IMR-90 (cell line): ENCODE results near the gene KPNA1. TPM values are rescaled to one million over a fixed set of nuclear protein-coding genes. Genes with fewer than 3 reads are reported as not detected.

Experiments
- ATAC-seq: fragments of 200-7000 bp; cut with Tn5 transposase; 2 replicates; pipeline ENCODE4 v1.9.1; 2020; ENCODE audit warnings: low read depth, mild to moderate bottlenecking, moderate library complexity
- BruUV-seq: library from RNA; stranded (reverse); fragments of 400-500 nt; replicated peaks from 2 replicates; lab custom pipeline; 2021; lab: Mats Ljungman, UMichigan
- CTCF ChIA-PET: fragments of 300-600 bp; formaldehyde crosslinking; extraction: SDS; loops from one replicate; lab custom pipeline; 2021; ENCODE audit warnings: antibody characterized with exemption; lab: Yijun Ruan, JAX
- POLR2A ChIA-PET: fragments of 300-600 bp; sonication (Branson Sonifier 250); formaldehyde crosslinking; loops from one replicate; lab custom pipeline; 2022; ENCODE audit warnings: antibody characterized with exemption; ENCODE audit not compliant: unreplicated experiment; lab: Charles Lee
- DNase-seq: peaks from one replicate; pipeline ENCODE4 v3.0.0; 2013
- H2AFZ ChIP-seq: replicated peaks from 2 replicates; pipeline ENCODE3; 2013; ENCODE audit warnings: low read length, mild to moderate bottlenecking; ENCODE audit not compliant: poor library complexity
- H2AK5ac ChIP-seq: 2 replicates; pipeline ENCODE4 v1.6.1; 2013; ENCODE audit warnings: low read depth, low read length, inconsistent platforms
- H2AK9ac ChIP-seq: replicated peaks from 2 replicates; pipeline ENCODE3; 2013; ENCODE audit warnings: mild to moderate bottlenecking, low read depth, low read length, moderate library complexity; ENCODE audit not compliant: poor library complexity
- H2BK120ac ChIP-seq: 2 replicates; pipeline ENCODE4 v1.6.1; 2013; ENCODE audit warnings: low read depth, low read length, inconsistent platforms
- H2BK15ac ChIP-seq: 3 replicates; pipeline ENCODE4 v1.6.1; 2013; ENCODE audit warnings: low read depth, low read length, inconsistent platforms
- H2BK20ac ChIP-seq: 2 replicates; pipeline ENCODE4 v1.6.1; 2013; ENCODE audit warnings: low read depth, mild to moderate bottlenecking, inconsistent platforms, low read length, moderate library complexity
- H2BK5ac ChIP-seq: 2 replicates; pipeline ENCODE4 v1.6.1; 2013; ENCODE audit warnings: mild to moderate bottlenecking, low read depth, low read length, inconsistent platforms; ENCODE audit not compliant: poor library complexity, severe bottlenecking
- H3K14ac ChIP-seq: replicated peaks from 2 replicates; pipeline ENCODE4 v1.6.1; 2013; ENCODE audit warnings: low read depth, low read length, inconsistent platforms
- H3K18ac ChIP-seq: 2 replicates; pipeline ENCODE4 v1.6.1; 2013; ENCODE audit warnings: low read depth, low read length, control low read depth
- H3K23ac ChIP-seq: 2 replicates; pipeline ENCODE4 v1.6.1; 2013; ENCODE audit warnings: low read depth, low read length, inconsistent platforms
- H3K27ac ChIP-seq: 2 replicates; pipeline ENCODE4 v1.5.1; 2013; ENCODE audit warnings: mild to moderate bottlenecking, control low read depth, low read length; ENCODE audit not compliant: insufficient read depth
- H3K27me3 ChIP-seq: 2 replicates; pipeline ENCODE4 v1.6.1; 2013; ENCODE audit warnings: low read length; ENCODE audit not compliant: control insufficient read depth, insufficient read depth
- H3K36me3 ChIP-seq: 2 replicates; pipeline ENCODE4 v1.6.1; 2013; ENCODE audit warnings: low read length, mixed read lengths; ENCODE audit not compliant: control insufficient read depth, insufficient read depth
- H3K4ac ChIP-seq: 2 replicates; pipeline ENCODE4 v1.6.1; 2013; ENCODE audit warnings: low read depth, low read length, inconsistent platforms
- H3K4me1 ChIP-seq: 2 replicates; pipeline ENCODE4 v1.6.1; 2013; ENCODE audit warnings: low read length, mixed read lengths; ENCODE audit not compliant: control insufficient read depth, insufficient read depth
- H3K4me2 ChIP-seq: 2 replicates; pipeline ENCODE4 v1.6.1; 2013; ENCODE audit warnings: low read depth, mild to moderate bottlenecking, control low read depth, low read length, moderate library complexity
- H3K4me3 ChIP-seq: 2 replicates; pipeline ENCODE4 v1.5.1; 2013; ENCODE audit warnings: low read depth, mild to moderate bottlenecking, control low read depth, low read length, moderate library complexity; ENCODE audit not compliant: insufficient read depth
- H3K56ac ChIP-seq: 2 replicates; pipeline ENCODE4 v1.6.1; 2013; ENCODE audit warnings: low read length, inconsistent platforms; ENCODE audit not compliant: insufficient read depth; ENCODE audit errors: extremely low read depth
- H3K79me1 ChIP-seq, 2 experiments: 2 replicates each; pipeline ENCODE4 v1.6.1; 2013; ENCODE audit warnings: low read length in 2 of 2, inconsistent platforms in 1 of 2, low read depth in 1 of 2
- H3K9ac ChIP-seq: 2 replicates; pipeline ENCODE4 v1.6.1; 2013; ENCODE audit warnings: low read depth, low read length, control low read depth
- H3K9me1 ChIP-seq: 2 replicates; pipeline ENCODE4 v1.6.1; 2013; ENCODE audit warnings: low read length, inconsistent platforms; ENCODE audit not compliant: insufficient read depth
- H3K9me3 ChIP-seq: 2 replicates; pipeline ENCODE4 v1.6.1; 2013; ENCODE audit warnings: low read length; ENCODE audit not compliant: control insufficient read depth, insufficient read depth
- H4K20me1 ChIP-seq: 2 replicates; pipeline ENCODE4 v1.6.1; 2013; ENCODE audit warnings: low read length, inconsistent platforms; ENCODE audit not compliant: insufficient read depth
- H4K5ac ChIP-seq: 2 replicates; pipeline ENCODE4 v1.6.1; 2013; ENCODE audit warnings: mild to moderate bottlenecking, low read depth, low read length, control low read depth
- H4K8ac ChIP-seq, 2 experiments: 2 replicates each; pipeline ENCODE4 v1.6.1; 2013; ENCODE audit warnings: low read depth in 2 of 2, low read length in 2 of 2, control low read depth in 1 of 2, inconsistent platforms in 1 of 2
- H4K91ac ChIP-seq: 2 replicates; pipeline ENCODE4 v1.6.1; 2013; ENCODE audit warnings: low read depth, low read length, inconsistent platforms; ENCODE audit not compliant: insufficient read depth
- BHLHE40 ChIP-seq: fragments of 150-350 bp; IDR thresholded peaks from 2 replicates; pipeline ENCODE4 v1.6.1; 2016; ENCODE audit warnings: mild to moderate bottlenecking, low read depth, low read length
- CEBPB ChIP-seq: IDR thresholded peaks from 2 replicates; pipeline ENCODE4 v1.6.1; 2012; ENCODE audit warnings: low read depth, low read length, improper control_type of control experiment
- CHD1 ChIP-seq: IDR thresholded peaks from 2 replicates; pipeline ENCODE4 v1.6.1; 2012; ENCODE audit warnings: low read depth, low read length, improper control_type of control experiment
- CTCF ChIP-seq: conservative IDR thresholded peaks from 2 replicates; pipeline ENCODE4 v1.5.1; 2012; ENCODE audit warnings: mild to moderate bottlenecking, low read depth, low read length, improper control_type of control experiment
- ELK1 ChIP-seq: fragments of 150-350 bp; IDR thresholded peaks from 2 replicates; pipeline ENCODE4 v1.6.1; 2016; ENCODE audit warnings: low read depth, mild to moderate bottlenecking, low read length, moderate library complexity, borderline replicate concordance
- FOS ChIP-seq: fragments of 150-350 bp; IDR thresholded peaks from 2 replicates; pipeline ENCODE4 v1.6.1; 2016; ENCODE audit warnings: low read depth, low read length
- MAFK ChIP-seq: IDR thresholded peaks from 2 replicates; pipeline ENCODE4 v1.6.1; 2012; ENCODE audit warnings: low read depth, low read length, improper control_type of control experiment
- MAZ ChIP-seq: IDR thresholded peaks from 2 replicates; pipeline ENCODE4 v1.6.1; 2012; ENCODE audit warnings: low read depth, mild to moderate bottlenecking, low read length, improper control_type of control experiment, moderate library complexity, borderline replicate concordance
- MXI1 ChIP-seq: IDR thresholded peaks from 2 replicates; pipeline ENCODE4 v1.6.1; 2012; ENCODE audit warnings: low read depth, mild to moderate bottlenecking, low read length, moderate library complexity, borderline replicate concordance
- NFE2L2 ChIP-seq: fragments of 150-350 bp; IDR thresholded peaks from 2 replicates; pipeline ENCODE4 v1.6.1; 2016; ENCODE audit warnings: low read depth, mild to moderate bottlenecking, low read length
- POLR2A ChIP-seq: IDR thresholded peaks from 2 replicates; pipeline ENCODE4 v1.6.1; 2012; ENCODE audit warnings: mild to moderate bottlenecking, low read depth, low read length
- RAD21 ChIP-seq: IDR thresholded peaks from 2 replicates; pipeline ENCODE4 v1.6.1; 2012; ENCODE audit warnings: low read length, improper control_type of control experiment
- RFX5 ChIP-seq: IDR thresholded peaks from 2 replicates; pipeline ENCODE4 v1.8.0; 2012; ENCODE audit warnings: low read depth, mild to moderate bottlenecking, low read length, moderate library complexity
- SMC3 ChIP-seq: fragments of 150-350 bp; IDR thresholded peaks from 2 replicates; pipeline ENCODE4 v1.6.1; 2016; ENCODE audit warnings: low read depth, mild to moderate bottlenecking, antibody characterized with exemption, low read length, moderate library complexity
- WGBS, 2 experiments: methylation state at CpG; one replicate each; pipeline versions ENCODE4 v1.1.5 to v1.1.7; 2013; ENCODE audit warnings: missing lambda C conversion rate in 2 of 2; ENCODE audit not compliant: insufficient read length in 1 of 2; ENCODE audit errors: extremely low coverage in 2 of 2; 5-methylcytosine and 5-hydroxymethylcytosine counted together
- dilution Hi-C: fragments of 300-500 bp; cut with HindIII; formaldehyde crosslinking; loops from one replicate; pipeline ENCODE4 v1.14.3; 2018; ENCODE audit warnings: low sequenced_read_pairs; ENCODE audit not compliant: unreplicated experiment
- in situ Hi-C: fragments of 300-500 bp; cut with MboI; formaldehyde crosslinking; loops from 3 replicates; pipeline ENCODE4 v1.14.3; 2019; ENCODE audit warnings: low sequenced_read_pairs, inconsistent platforms, mixed read lengths
- intact Hi-C: fragments of 100-400 bp; cut with micrococcal nuclease; formaldehyde crosslinking; loops from 2 replicates; pipeline ENCODE4 v1.10.0; 2022
- polyA plus RNA-seq, 3 experiments: library from polyadenylated mRNA; depleted of rRNA; stranded (reverse); fragments of >200 nt; gene quantifications; 2 replicates each; pipeline ENCODE4 v1.2.3, GENCODE V29; 2012; ENCODE audit warnings: low replicate concordance in 1 of 3
- total RNA-seq: library from RNA; depleted of rRNA; stranded (reverse); fragments of >200 nt; gene quantifications from 2 replicates; pipeline ENCODE4 v1.2.3, GENCODE V29; 2012
- TF ChIP-seq, protein P1 (sequence below): fragments of 150-350 bp; IDR thresholded peaks from 2 replicates; pipeline ENCODE4 v1.6.1; 2017; ENCODE audit warnings: mild to moderate bottlenecking, antibody characterized with exemption, low read length, low read depth

KPNA1 gene
- total and polyA plus RNA-seq, 2 of the 4 experiments (the other 2 are of a cell fraction) = 30.6 to 112 TPM

- Histone ChIP-seq H3K18ac (no peak overlapping the region), H4K20me1 (peaks cover 64% of the 10 kb centered on the region), H3K14ac (no peak overlapping the region), H3K36me3 (no peaks in the 10 kb centered on the region), H4K8ac (no peak overlapping the region), H2BK15ac (no peak overlapping the region), H2AFZ (no peak overlapping the region), H3K4me1 (no peaks in the 10 kb centered on the region), H3K27ac (no peak overlapping the region), H3K27me3 (no peaks in the 10 kb centered on the region), H2AK5ac (no peak overlapping the region), H3K4me2 (no peak overlapping the region), H3K9me1 (peaks cover 7% of the 10 kb centered on the region), H3K4ac (no peak overlapping the region), H3K9ac (no peak overlapping the region), H3K4me3 (no peak overlapping the region), H2BK20ac (no peak overlapping the region), H3K79me1 (peaks cover 23 to 49% of the 10 kb centered on the region in 2 experiments), H2BK120ac (no peak overlapping the region), H2BK5ac (no peak overlapping the region), H3K23ac (no peak overlapping the region), H2AK9ac (no peak overlapping the region), H3K9me3 (no peaks in the 10 kb centered on the region), H4K5ac (no peak overlapping the region), H4K91ac (no peak overlapping the region), H3K56ac (no peak overlapping the region)
- DNase-seq (no peak), ATAC-seq (no peak)
- POLR2A ChIA-PET = no interaction called here
- dilution Hi-C loops = no loop called here
- in situ Hi-C loops = no loop called here
- BruUV-seq = no TSS peak
- TF ChIP-seq CTCF (no peak), POLR2A (no peak), MAFK (no peak), SMC3 (no peak), MAZ (no peak), NFE2L2 (no peak), CEBPB (no peak), RFX5 (no peak), RAD21 (no peak), FOS (no peak), CHD1 (no peak), ELK1 (no peak), MXI1 (no peak), BHLHE40 (no peak)
- TF ChIP-seq, protein P1, sequence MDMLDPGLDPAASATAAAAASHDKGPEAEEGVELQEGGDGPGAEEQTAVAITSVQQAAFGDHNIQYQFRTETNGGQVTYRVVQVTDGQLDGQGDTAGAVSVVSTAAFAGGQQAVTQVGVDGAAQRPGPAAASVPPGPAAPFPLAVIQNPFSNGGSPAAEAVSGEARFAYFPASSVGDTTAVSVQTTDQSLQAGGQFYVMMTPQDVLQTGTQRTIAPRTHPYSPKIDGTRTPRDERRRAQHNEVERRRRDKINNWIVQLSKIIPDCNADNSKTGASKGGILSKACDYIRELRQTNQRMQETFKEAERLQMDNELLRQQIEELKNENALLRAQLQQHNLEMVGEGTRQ = no peak
- no CpG with 5 or more reads among the region's 2 CpGs for WGBS, 2 experiments
- CTCF ChIA-PET = no interaction called here
- intact Hi-C loops = loop anchor here (5.0 kb wide), 1 partner anchor 36 kb away; the partner anchor contains the start of gene KPNA1
Observed at GRCh38 chr3:122476532-122476931, 38.2 kb downstream of the KPNA1 start.
